SK-N-SH (cell line): ENCODE data around the gene FOXP1. TPM values are rescaled to one million over a fixed set of nuclear protein-coding genes. Genes with fewer than 3 reads are reported as not detected.

Source experiments
- CTCF ChIA-PET: fragments of 300-600, 350-600 bp; formaldehyde crosslinking; extraction: SDS; loops from one replicate; lab custom pipeline; 2021; lab: Yijun Ruan, JAX
- POLR2A ChIA-PET: fragments of 350-600 bp; sonication (Branson Sonifier 250); formaldehyde crosslinking; extraction: SDS; loops from one replicate; lab custom pipeline; 2020; ENCODE audit warnings: antibody characterized with exemption, inconsistent platforms; lab: Yijun Ruan, JAX
- DNase-seq: peaks from one replicate; pipeline ENCODE4 v3.0.0; 2012
- H2AFZ ChIP-seq: fragments of 200-600 bp; sonication (generic); 2 replicates; pipeline ENCODE4 v1.8.1; 2016; ENCODE audit warnings: antibody characterized with exemption, mild to moderate bottlenecking, low read depth
- H3F3A ChIP-seq: fragments of 200-600 bp; sonication (generic); replicated peaks from 2 replicates; pipeline ENCODE3; 2016; ENCODE audit warnings: antibody characterized with exemption, mild to moderate bottlenecking; ENCODE audit not compliant: insufficient read depth
- H3K27ac ChIP-seq, 2 experiments: fragments of 200-500 bp in 1 of 2; fragments of 200-600 bp in 1 of 2; sonication (Bioruptor generic) in 1 of 2; sonication (generic), shearing (Covaris generic) in 1 of 2; 2 replicates each; pipeline versions ENCODE4 v1.5.1 to v1.6.1; 2014 to 2016; ENCODE audit warnings: low read depth in 2 of 2, inconsistent platforms in 1 of 2, low read length in 1 of 2, mild to moderate bottlenecking in 1 of 2, mixed read lengths in 1 of 2
- H3K27me3 ChIP-seq: fragments of 200-600 bp; sonication (generic), shearing (Covaris generic); 2 replicates; pipeline ENCODE4 v1.6.1; 2016; ENCODE audit warnings: mixed run types; ENCODE audit not compliant: insufficient read depth
- H3K36me3 ChIP-seq, 2 experiments: fragments of 200-500 bp in 1 of 2; fragments of 200-600 bp in 1 of 2; sonication (Bioruptor generic) in 1 of 2; sonication (generic) in 1 of 2; replicated peaks in 1 of 2; 2 replicates each; pipeline versions ENCODE3 to v1.5.1; 2014 to 2016; ENCODE audit warnings: low read length in 1 of 2, mild to moderate bottlenecking in 1 of 2; ENCODE audit not compliant: insufficient read depth in 2 of 2, control insufficient read depth in 1 of 2
- H3K4me1 ChIP-seq, 2 experiments: fragments of 200-500 bp in 1 of 2; fragments of 200-600 bp in 1 of 2; sonication (Bioruptor generic) in 1 of 2; sonication (generic), shearing (Covaris generic) in 1 of 2; 2 replicates each; pipeline versions ENCODE4 v1.5.1 to v1.6.1; 2014 to 2016; ENCODE audit warnings: low read depth in 1 of 2, low read length in 1 of 2, mixed run types in 1 of 2; ENCODE audit not compliant: insufficient read depth in 2 of 2, control insufficient read depth in 1 of 2
- H3K4me2 ChIP-seq: fragments of 200-600 bp; sonication (generic), shearing (Covaris generic); 2 replicates; pipeline ENCODE4 v1.6.1; 2017; ENCODE audit warnings: mixed run types
- H3K4me3 ChIP-seq, 2 experiments: fragments of 200-500 bp in 1 of 2; fragments of 200-600 bp in 1 of 2; sonication (Bioruptor generic) in 1 of 2; sonication (generic), shearing (Covaris generic) in 1 of 2; 2 replicates each; pipeline versions ENCODE4 v1.5.1 to v1.8.1; 2014 to 2016; ENCODE audit warnings: low read depth in 2 of 2, inconsistent platforms in 1 of 2, low read length in 1 of 2, mild to moderate bottlenecking in 1 of 2, mixed read lengths in 1 of 2, moderate library complexity in 1 of 2
- H3K79me2 ChIP-seq: fragments of 200-600 bp; sonication (generic); 2 replicates; pipeline ENCODE4 v1.8.1; 2017; ENCODE audit warnings: mild to moderate bottlenecking; ENCODE audit not compliant: insufficient read depth
- H3K9ac ChIP-seq: fragments of 200-600 bp; sonication (generic); 2 replicates; pipeline ENCODE4 v1.6.1; 2017; ENCODE audit warnings: mixed run types
- H3K9me2 ChIP-seq: fragments of 200-600 bp; sonication (generic); 2 replicates; pipeline ENCODE4 v1.6.1; 2017; ENCODE audit warnings: mixed run types
- H3K9me3 ChIP-seq: fragments of 200-600 bp; sonication (generic); 2 replicates; pipeline ENCODE4 v1.6.1; 2017; ENCODE audit warnings: mixed run types, mild to moderate bottlenecking, moderate library complexity
- H4K20me1 ChIP-seq: fragments of 200-600 bp; sonication (generic); 2 replicates; pipeline ENCODE4 v1.6.1; 2017; ENCODE audit warnings: mild to moderate bottlenecking, mixed run types; ENCODE audit not compliant: insufficient read depth
- CHD2 ChIP-seq: fragments of 150-350 bp; IDR thresholded peaks from 2 replicates; pipeline ENCODE4 v1.6.1; 2018; ENCODE audit warnings: low read length; ENCODE audit not compliant: partially characterized antibody
- EZH2phosphoT487 ChIP-seq: fragments of 200-600 bp; sonication (generic); IDR thresholded peaks from 2 replicates; pipeline ENCODE4 v1.6.1; 2017; ENCODE audit warnings: low read depth, mixed run types, mild to moderate bottlenecking, antibody characterized with exemption, moderate library complexity, borderline replicate concordance
- GABPA ChIP-seq: IDR thresholded peaks from 2 replicates; pipeline ENCODE4 v1.4.0; 2012; ENCODE audit warnings: low read depth, mild to moderate bottlenecking
- GATA2 ChIP-seq: sonication (generic); formaldehyde crosslinking; IDR thresholded peaks from 2 replicates; pipeline ENCODE4 v1.5.0; 2020; ENCODE audit warnings: mild to moderate bottlenecking, missing genetic modification reagents
- JUND ChIP-seq: IDR thresholded peaks from 2 replicates; pipeline ENCODE4 v1.4.0; 2012
- MAX ChIP-seq: IDR thresholded peaks from 2 replicates; pipeline ENCODE4 v1.4.0; 2012; ENCODE audit warnings: low read depth
- MEF2A ChIP-seq: IDR thresholded peaks from 2 replicates; pipeline ENCODE4 v1.4.0; 2012; ENCODE audit warnings: low read depth, borderline replicate concordance
- NFIC ChIP-seq: IDR thresholded peaks from 2 replicates; pipeline ENCODE4 v1.4.0; 2012; ENCODE audit warnings: borderline replicate concordance
- RFX5 ChIP-seq: IDR thresholded peaks from 2 replicates; pipeline ENCODE4 v1.6.1; 2012; ENCODE audit warnings: mild to moderate bottlenecking, improper control_type of control experiment, low read length
- SIN3A ChIP-seq: IDR thresholded peaks from 2 replicates; pipeline ENCODE4 v1.6.1; 2012; ENCODE audit warnings: low read depth, mild to moderate bottlenecking, low read length, moderate library complexity, borderline replicate concordance
- SMC3 ChIP-seq: IDR thresholded peaks from 2 replicates; pipeline ENCODE4 v1.6.1; 2012; ENCODE audit warnings: low read depth, low read length, improper control_type of control experiment
- TEAD4 ChIP-seq: IDR thresholded peaks from 2 replicates; pipeline ENCODE4 v1.4.0; 2012; ENCODE audit warnings: mild to moderate bottlenecking, borderline replicate concordance; ENCODE audit not compliant: insufficient read depth
- USF2 ChIP-seq: fragments of 150-350 bp; IDR thresholded peaks from 2 replicates; pipeline ENCODE4 v1.6.1; 2017; ENCODE audit warnings: antibody characterized with exemption, low read length, low read depth, borderline replicate concordance
- polyA plus RNA-seq, 3 experiments: library from polyadenylated mRNA; depleted of rRNA; stranded (reverse); fragments of >200 nt; gene quantifications; 2 replicates each; pipeline ENCODE4 v1.2.3, GENCODE V29; 2012
- TF ChIP-seq, protein P1 (sequence below): IDR thresholded peaks from 2 replicates; pipeline ENCODE4 v1.4.0; 2012; ENCODE audit warnings: low read depth, borderline replicate concordance
- TF ChIP-seq, protein P2 (sequence below): IDR thresholded peaks from 2 replicates; pipeline ENCODE4 v1.6.1; 2012; ENCODE audit warnings: mild to moderate bottlenecking, low read depth, low read length, moderate library complexity

The FOXP1 gene
- polyA plus RNA-seq, 1 of the 3 experiments (the other 2 are of a cell fraction): 8.8 TPM

- CTCF ChIA-PET: no interaction called here
These were observed 15.3 kb downstream of the FOXP1 start for GRCh38 chr3:71568207-71568606.

More at GRCh38 chr3:71568207-71568606, 15.3 kb downstream of the FOXP1 start:
- Histone ChIP-seq H3K36me3 (peaks cover 23 to 46% of the 10 kb centered on the region in 2 experiments), H3K9me3 (no peaks in the 10 kb centered on the region), H3K27me3 (no peaks in the 10 kb centered on the region), H3K4me3 (no peak overlapping the region), H3K79me2 (peaks cover 97% of the 10 kb centered on the region), H3K4me2 (no peak overlapping the region), H3K27ac (no peak overlapping the region), H2AFZ (no peak overlapping the region)
- TF ChIP-seq TEAD4 (no peak), SIN3A (no peak), NFIC (no peak), GATA2 (CRISPR knock-in tag) (no peak), JUND (no peak), MEF2A (no peak), MAX (no peak), CHD2 (no peak), RFX5 (no peak), SMC3 (no peak), USF2 (no peak), GABPA (no peak), EZH2phosphoT487 (no peak)
- TF ChIP-seq, protein P1, sequence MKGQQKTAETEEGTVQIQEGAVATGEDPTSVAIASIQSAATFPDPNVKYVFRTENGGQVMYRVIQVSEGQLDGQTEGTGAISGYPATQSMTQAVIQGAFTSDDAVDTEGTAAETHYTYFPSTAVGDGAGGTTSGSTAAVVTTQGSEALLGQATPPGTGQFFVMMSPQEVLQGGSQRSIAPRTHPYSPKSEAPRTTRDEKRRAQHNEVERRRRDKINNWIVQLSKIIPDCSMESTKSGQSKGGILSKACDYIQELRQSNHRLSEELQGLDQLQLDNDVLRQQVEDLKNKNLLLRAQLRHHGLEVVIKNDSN: no peak
- TF ChIP-seq, protein P2, sequence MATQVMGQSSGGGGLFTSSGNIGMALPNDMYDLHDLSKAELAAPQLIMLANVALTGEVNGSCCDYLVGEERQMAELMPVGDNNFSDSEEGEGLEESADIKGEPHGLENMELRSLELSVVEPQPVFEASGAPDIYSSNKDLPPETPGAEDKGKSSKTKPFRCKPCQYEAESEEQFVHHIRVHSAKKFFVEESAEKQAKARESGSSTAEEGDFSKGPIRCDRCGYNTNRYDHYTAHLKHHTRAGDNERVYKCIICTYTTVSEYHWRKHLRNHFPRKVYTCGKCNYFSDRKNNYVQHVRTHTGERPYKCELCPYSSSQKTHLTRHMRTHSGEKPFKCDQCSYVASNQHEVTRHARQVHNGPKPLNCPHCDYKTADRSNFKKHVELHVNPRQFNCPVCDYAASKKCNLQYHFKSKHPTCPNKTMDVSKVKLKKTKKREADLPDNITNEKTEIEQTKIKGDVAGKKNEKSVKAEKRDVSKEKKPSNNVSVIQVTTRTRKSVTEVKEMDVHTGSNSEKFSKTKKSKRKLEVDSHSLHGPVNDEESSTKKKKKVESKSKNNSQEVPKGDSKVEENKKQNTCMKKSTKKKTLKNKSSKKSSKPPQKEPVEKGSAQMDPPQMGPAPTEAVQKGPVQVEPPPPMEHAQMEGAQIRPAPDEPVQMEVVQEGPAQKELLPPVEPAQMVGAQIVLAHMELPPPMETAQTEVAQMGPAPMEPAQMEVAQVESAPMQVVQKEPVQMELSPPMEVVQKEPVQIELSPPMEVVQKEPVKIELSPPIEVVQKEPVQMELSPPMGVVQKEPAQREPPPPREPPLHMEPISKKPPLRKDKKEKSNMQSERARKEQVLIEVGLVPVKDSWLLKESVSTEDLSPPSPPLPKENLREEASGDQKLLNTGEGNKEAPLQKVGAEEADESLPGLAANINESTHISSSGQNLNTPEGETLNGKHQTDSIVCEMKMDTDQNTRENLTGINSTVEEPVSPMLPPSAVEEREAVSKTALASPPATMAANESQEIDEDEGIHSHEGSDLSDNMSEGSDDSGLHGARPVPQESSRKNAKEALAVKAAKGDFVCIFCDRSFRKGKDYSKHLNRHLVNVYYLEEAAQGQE: no peak
- TF ChIP-seq, all 33 proteins: peak for 0
- H3K9me2 ChIP-seq: no peaks in the 10 kb centered on the region
- H3F3A ChIP-seq: peaks cover 3% of the 10 kb centered on the region
- DNase-seq: no peak
- H4K20me1 ChIP-seq: no peaks in the 10 kb centered on the region
- H3K9ac ChIP-seq: no peak overlapping the region
- H3K4me1 ChIP-seq: no peaks in the 10 kb centered on the region
- POLR2A ChIA-PET: no interaction called here
